Erythroblast (primary cell): ENCODE measurements around the gene BTLA.
"Not testable (repeated sequence)": the region's sequence is repeated elsewhere in the genome, so short reads cannot be mapped to it uniquely, and the experiment has no call there.

Experiments
- GATA1 ChIP-seq: IDR thresholded peaks from 2 replicates; pipeline ENCODE4 v1.6.1; 2011; ENCODE audit warnings: low read depth, mild to moderate bottlenecking, control low read depth, low read length, moderate library complexity
- POLR2A ChIP-seq: IDR thresholded peaks from 2 replicates; pipeline ENCODE4 v1.6.1; 2011; ENCODE audit warnings: mild to moderate bottlenecking, low read length

- TF ChIP-seq GATA1, POLR2A: not testable (repeated sequence)
Measured at GRCh38 chr3:112518970-112519369, 19.7 kb upstream of the BTLA start.
